ENCODE measurements around the gene RAB22A. TPM values are rescaled to one million over a fixed set of nuclear protein-coding genes. Genes with fewer than 3 reads are reported as not detected.

RAB22A gene
- total RNA-seq, 2 donors from 2014 or later, result 17.5 to 22.0 TPM

DNA sequence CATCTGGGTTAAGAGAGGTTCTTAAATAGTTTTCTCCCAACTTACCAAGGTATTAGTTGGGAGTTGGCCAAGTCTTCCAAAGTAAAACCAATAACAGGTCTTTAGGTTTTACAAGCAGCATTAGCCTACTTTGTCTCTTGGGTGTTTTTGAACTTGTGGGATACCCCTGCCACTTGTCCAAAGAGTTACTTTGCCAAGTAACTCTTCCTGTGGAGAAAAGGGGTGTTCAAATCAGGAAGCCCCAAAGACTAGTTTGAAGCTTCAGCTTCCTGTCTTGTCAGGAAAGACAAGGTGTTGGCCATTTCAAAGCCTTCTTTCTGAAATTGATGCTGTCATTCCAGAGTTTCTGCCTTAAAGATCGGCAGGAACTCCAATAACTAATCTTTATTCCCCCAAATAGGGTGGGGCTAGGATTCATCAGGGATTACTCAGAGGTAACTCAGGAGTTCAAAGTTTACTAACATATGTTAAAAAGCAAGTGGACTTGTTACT, 822 bp downstream of the RAB22A start:
- Histone ChIP-seq H3K4me3 (peak overlapping the region; percentile 100), H3K27ac (peak overlapping the region; percentile 90), H3K9ac (ENCODE audit: low read depth in 2 of 2, low read length in 2 of 2) (peak overlapping the region; percentile 85 to 99), H3K27me3 (no peaks in the 10 kb centered on the region), H3K9me3 (no peaks in the 10 kb centered on the region), H3K36me3 (no peaks in the 10 kb centered on the region), H3K4me1 (peaks cover 11% of the 10 kb centered on the region)
- intact Hi-C loops (cut with DNase I), result loop anchor here (2.0 kb wide), 1 partner anchor 78 kb away; the partner anchor contains the start of gene VAPB
- DNase-seq, result peak; percentile 19
- TF ChIP-seq, protein P1, sequence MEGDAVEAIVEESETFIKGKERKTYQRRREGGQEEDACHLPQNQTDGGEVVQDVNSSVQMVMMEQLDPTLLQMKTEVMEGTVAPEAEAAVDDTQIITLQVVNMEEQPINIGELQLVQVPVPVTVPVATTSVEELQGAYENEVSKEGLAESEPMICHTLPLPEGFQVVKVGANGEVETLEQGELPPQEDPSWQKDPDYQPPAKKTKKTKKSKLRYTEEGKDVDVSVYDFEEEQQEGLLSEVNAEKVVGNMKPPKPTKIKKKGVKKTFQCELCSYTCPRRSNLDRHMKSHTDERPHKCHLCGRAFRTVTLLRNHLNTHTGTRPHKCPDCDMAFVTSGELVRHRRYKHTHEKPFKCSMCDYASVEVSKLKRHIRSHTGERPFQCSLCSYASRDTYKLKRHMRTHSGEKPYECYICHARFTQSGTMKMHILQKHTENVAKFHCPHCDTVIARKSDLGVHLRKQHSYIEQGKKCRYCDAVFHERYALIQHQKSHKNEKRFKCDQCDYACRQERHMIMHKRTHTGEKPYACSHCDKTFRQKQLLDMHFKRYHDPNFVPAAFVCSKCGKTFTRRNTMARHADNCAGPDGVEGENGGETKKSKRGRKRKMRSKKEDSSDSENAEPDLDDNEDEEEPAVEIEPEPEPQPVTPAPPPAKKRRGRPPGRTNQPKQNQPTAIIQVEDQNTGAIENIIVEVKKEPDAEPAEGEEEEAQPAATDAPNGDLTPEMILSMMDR (IDR thresholded peaks at IDR 0.05), result no peak

DNA sequence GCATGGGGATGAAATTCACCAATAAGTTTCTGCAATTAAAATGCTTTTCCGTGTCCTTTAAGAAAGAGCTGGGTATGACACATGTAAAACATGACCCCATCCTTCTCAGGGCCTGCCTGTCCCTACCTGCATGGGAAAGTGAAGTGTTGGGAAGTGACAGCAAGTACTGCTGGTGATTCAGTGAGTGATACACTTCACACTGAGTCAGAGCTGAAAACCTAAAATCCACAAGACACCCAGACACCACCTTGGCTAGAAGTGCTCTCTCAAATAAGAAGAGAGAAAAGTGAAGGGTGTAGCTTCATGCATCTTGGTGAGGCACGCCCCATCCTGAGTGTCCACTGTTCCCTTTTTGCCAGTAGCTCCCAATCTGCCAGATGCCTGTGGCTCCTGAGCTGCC, 3.3 kb downstream of the RAB22A start:
- Histone ChIP-seq H3K9me3 (no peaks in the 10 kb centered on the region), H3K36me3 (no peaks in the 10 kb centered on the region), H3K4me1 (peaks cover 6% of the 10 kb centered on the region), H3K4me3 (no peak overlapping the region), H3K27me3 (no peaks in the 10 kb centered on the region), H3K9ac (ENCODE audit: low read depth in 2 of 2, low read length in 2 of 2) (no peak overlapping the region), H3K27ac (no peak overlapping the region)
- TF ChIP-seq, protein P1 (IDR thresholded peaks at IDR 0.05), result no peak
- intact Hi-C loops (cut with DNase I), result no loop called here
- DNase-seq, result no peak

DNA sequence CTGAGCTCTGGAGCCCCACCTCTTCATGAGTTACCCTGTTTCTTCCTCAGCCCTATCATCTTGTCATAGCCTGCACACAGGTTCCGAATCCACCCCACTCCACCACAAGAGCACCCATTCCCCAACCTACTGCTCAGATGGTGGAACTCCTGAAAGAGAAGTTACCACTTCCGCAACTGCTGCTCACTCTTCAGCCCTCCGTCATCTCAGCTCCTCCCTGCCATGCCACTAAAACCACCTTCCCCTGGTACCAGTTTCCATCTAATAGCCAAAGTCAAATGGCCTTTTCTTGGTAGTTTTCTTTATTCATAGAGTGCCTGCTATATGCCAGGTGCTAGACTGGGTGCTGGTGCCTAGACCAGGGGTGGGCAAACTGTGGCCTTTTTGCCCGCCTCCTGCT, 3.9 kb downstream of the RAB22A start:
- DNase-seq, result no peak
- no peak overlapping the region for H3K9ac ChIP-seq (ENCODE audit: low read depth in 2 of 2, low read length in 2 of 2)
- H3K4me3 ChIP-seq, result no peak overlapping the region
- H3K4me1 ChIP-seq, result peaks cover 3% of the 10 kb centered on the region
- H3K36me3 ChIP-seq, result no peaks in the 10 kb centered on the region
- no peaks in the 10 kb centered on the region for H3K27me3 ChIP-seq
- intact Hi-C loops (cut with DNase I), result no loop called here
- TF ChIP-seq, protein P1 (IDR thresholded peaks at IDR 0.05), result no peak
- no peak overlapping the region for H3K27ac ChIP-seq
- no peaks in the 10 kb centered on the region for H3K9me3 ChIP-seq

DNA sequence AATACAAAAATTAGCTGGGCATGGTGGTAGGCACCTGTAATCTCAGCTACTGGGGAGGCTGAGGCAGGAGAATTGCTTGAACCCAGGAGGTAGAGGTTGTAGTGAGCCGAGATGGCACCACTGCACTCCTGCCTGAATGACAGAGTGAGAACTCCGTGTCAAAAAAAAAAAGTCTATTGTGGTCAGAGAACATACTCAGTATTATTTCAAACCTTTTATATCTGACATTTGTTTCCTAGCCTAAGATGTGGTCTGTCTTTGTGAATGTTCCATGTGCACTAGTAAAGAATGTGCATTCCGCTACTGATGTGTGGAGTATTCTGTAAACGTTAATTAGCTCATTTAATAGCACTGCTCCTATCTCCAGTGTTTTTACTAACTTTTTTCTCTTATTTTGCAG, 11.7 kb downstream of the RAB22A start:
- H3K9ac ChIP-seq (ENCODE audit: low read depth in 2 of 2, low read length in 2 of 2), result no peak overlapping the region
- no peak overlapping the region for H3K4me3 ChIP-seq
- no peak overlapping the region for H3K27ac ChIP-seq
- H3K9me3 ChIP-seq, result no peaks in the 10 kb centered on the region
- TF ChIP-seq, protein P1 (IDR thresholded peaks at IDR 0.05), result no peak
- H3K27me3 ChIP-seq, result no peaks in the 10 kb centered on the region
- no peak for DNase-seq
- no peaks in the 10 kb centered on the region for H3K36me3 ChIP-seq
- no peaks in the 10 kb centered on the region for H3K4me1 ChIP-seq
- intact Hi-C loops (cut with DNase I), result no loop called here

DNA sequence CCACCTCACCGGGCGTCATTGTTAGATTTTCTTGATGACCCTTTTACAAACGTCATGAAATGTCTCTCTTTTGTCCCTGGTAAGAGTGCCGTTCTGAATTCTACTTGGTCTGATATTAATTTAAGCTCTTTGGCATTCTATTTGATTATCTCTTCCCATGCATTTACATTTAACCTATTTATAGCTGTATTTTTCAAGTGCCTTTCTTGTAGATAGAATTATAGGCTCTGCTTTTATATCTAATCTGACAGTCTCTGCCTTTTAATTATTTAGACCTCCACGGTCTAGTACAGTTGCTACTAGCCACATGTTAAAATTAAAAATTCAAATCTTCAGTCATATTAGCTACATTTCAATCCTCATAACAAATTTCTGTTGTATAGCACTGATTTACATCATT, 12.6 kb downstream of the RAB22A start:
- H3K9me3 ChIP-seq, result no peaks in the 10 kb centered on the region
- DNase-seq, result no peak
- no peaks in the 10 kb centered on the region for H3K27me3 ChIP-seq
- no peaks in the 10 kb centered on the region for H3K4me1 ChIP-seq
- H3K9ac ChIP-seq (ENCODE audit: low read depth in 2 of 2, low read length in 2 of 2), result no peak overlapping the region
- intact Hi-C loops (cut with DNase I), result no loop called here
- H3K36me3 ChIP-seq, result no peaks in the 10 kb centered on the region
- TF ChIP-seq, protein P1 (IDR thresholded peaks at IDR 0.05), result no peak
- no peak overlapping the region for H3K27ac ChIP-seq
- H3K4me3 ChIP-seq, result no peak overlapping the region
